NB4 (cell line): ENCODE results near the gene COL6A2.
"Not testable (repeated sequence)": the region's sequence is repeated elsewhere in the genome, so short reads cannot be mapped to it uniquely, and the experiment has no call there.

ENCODE experiments used
- CTCF ChIP-seq: IDR thresholded peaks from one replicate; pipeline ENCODE4 v1.5.1; 2012; ENCODE audit warnings: low read depth, low read length
- MAX ChIP-seq: IDR thresholded peaks from 2 replicates; pipeline ENCODE4 v1.6.1; 2011; ENCODE audit warnings: low read depth, low read length
- MYC ChIP-seq: IDR thresholded peaks from 2 replicates; pipeline ENCODE4 v1.6.1; 2011; ENCODE audit warnings: low read depth, low read length
- POLR2A ChIP-seq: IDR thresholded peaks from 2 replicates; pipeline ENCODE4 v1.6.1; 2011; ENCODE audit warnings: mild to moderate bottlenecking; ENCODE audit not compliant: insufficient read length; ENCODE audit errors: extremely low read depth

- not testable (repeated sequence) for TF ChIP-seq CTCF, POLR2A, MAX, MYC
Observed at GRCh38 chr21:46085259-46085658, 12.7 kb upstream of the COL6A2 start.
